ES-I3 (cell line): ENCODE data around the gene UROC1.

Source experiments
- H3K36me3 ChIP-seq: 2 replicates; pipeline ENCODE4 v1.6.1; 2013; ENCODE audit warnings: mild to moderate bottlenecking, low read length, control low read depth, moderate library complexity; ENCODE audit not compliant: insufficient read depth
- H3K4me1 ChIP-seq: 2 replicates; pipeline ENCODE4 v1.6.1; 2013; ENCODE audit warnings: mild to moderate bottlenecking, control low read depth, low read length; ENCODE audit not compliant: insufficient read depth
- H3K9ac ChIP-seq: 2 replicates; pipeline ENCODE4 v1.6.1; 2013; ENCODE audit warnings: low read depth, mild to moderate bottlenecking, low read length, moderate library complexity
- H3K9me3 ChIP-seq: 2 replicates; pipeline ENCODE4 v1.6.1; 2013; ENCODE audit warnings: mild to moderate bottlenecking, low read length, moderate library complexity; ENCODE audit not compliant: control insufficient read depth, insufficient read depth

UROC1 gene

DNA sequence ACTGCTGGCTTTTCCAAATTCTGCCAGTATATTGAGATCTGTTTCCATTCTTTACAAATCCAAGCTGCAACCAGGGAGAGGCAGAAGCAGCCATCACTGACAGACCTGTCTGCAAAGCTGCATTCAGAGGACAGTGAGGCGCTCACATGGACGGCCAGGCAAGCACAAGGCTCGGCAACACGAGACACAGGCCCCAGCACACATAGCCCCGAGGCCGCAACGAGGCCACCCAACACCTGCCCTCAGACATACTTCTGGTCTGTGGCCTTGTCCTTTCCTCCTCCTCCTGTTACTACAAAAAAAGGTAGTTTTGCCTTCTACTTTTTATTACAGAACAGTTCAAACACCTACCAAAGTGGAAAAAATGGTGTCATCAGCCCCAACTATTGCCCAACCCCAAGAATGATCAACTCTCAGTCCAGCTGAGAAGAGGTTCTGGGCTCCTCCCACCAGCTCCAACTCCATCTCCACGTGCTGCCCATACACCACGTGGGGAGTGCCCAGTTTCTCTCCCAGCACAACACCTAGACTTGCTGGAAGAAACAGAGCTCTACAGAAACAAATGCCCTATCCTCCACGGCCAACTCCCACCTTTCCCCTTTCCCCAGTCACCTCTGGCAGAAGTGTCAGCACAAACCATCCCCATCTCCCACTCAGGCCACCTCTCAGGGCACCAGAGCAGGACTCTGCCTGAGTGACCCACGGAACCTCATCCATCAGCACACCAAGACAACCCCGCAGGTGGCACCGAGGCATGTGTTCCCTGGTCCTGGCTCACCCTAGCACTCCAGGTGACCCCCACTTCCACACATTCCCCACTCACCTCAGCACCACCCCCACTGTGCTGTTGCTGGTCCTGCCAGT lies 49.3 kb downstream of the UROC1 start:
- Histone ChIP-seq H3K9ac (no peak overlapping the region), H3K4me1 (peaks cover 13% of the 10 kb centered on the region), H3K9me3 (no peaks in the 10 kb centered on the region), H3K36me3 (peaks cover 32% of the 10 kb centered on the region)

DNA sequence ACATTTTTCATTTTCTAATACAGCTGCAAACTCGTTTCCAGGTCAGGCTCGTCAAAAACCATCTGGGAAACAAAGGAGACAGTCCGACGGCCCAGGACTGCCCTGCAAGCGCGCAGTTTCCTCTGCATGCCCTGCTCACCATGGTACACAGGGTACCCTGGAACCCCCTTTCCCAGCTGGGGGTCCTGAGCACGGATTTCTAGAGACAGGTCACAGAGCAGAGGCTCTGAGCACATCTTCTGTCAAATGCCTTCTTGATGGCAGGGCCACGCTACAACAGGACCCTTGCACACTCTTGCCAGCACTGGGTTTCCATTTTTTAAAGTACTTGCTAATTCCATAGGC lies 50.0 kb downstream of the UROC1 start:
- Histone ChIP-seq H3K36me3 (peaks cover 32% of the 10 kb centered on the region), H3K9me3 (no peaks in the 10 kb centered on the region), H3K4me1 (peaks cover 6% of the 10 kb centered on the region; the same call in 1 of the 2 replicates), H3K9ac (no peak overlapping the region)

DNA sequence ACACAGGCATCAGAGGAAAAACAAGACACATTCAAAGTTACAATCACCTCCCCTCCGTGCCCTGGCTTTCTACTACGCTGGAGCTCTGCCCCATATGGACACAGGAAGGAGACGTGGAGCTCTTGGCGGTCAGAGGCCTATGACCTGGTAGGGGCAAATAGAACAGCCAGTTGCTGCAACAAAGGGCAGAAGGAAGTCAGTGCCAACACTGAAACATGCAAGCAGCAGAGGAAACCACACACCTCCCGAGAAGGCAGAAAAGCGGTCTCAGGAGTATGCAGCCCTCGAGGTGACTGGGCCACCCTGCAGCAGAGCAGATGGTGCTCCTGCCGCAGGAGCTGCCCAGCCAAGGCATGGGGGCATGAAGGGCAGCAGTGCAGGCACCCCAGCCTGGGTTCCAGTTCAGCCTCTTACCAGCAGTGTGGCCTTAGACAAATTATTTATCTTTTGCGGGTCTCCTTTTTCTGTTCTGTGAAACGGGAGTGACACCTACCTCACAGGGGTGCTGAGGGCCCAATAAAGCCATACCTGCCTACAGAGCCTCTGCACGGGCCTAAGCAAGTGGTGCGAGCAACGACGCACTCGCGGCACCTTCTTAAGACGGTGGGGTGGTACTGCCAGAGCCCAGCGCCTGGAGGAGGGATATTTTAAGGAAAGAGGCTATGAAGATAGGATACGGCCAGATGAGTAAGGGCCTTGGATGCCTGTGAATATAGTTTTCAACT lies 50.5 kb downstream of the UROC1 start:
- H3K4me1 ChIP-seq, result peaks cover 1% of the 10 kb centered on the region; the same call in 1 of the 2 replicates
- H3K9ac ChIP-seq, result no peak overlapping the region
- H3K9me3 ChIP-seq, result no peaks in the 10 kb centered on the region
- peaks cover 34% of the 10 kb centered on the region for H3K36me3 ChIP-seq

DNA sequence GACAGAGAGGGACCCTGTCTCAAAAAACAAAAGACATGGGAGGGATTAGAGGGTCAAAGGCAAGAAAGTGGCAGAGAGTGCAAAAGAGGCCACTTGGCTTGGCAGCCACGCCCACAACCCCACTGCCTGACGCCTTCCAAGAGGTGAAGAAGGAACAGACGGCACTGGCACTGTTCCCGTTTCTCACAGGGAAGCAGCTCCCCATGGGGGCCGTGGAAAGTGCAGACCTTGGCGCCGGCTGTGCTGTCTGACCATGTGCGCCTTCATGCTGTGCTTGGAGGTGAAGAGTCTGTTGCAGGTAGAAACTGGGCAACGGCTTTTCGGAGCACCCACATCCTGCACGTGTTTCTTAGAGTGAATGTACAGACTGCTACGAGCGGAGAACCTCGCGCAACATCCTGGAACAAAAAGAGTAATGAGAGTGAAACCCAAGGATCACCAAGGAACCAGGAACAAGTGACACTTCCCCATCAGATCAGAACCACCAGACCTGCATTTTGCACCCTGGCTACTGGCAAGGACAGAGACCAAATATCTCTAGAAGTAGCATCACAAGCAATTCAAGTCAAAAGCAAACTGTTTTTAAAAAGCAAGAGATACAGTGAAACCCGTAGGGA lies 51.5 kb downstream of the UROC1 start:
- no peak overlapping the region for H3K9ac ChIP-seq
- no peaks in the 10 kb centered on the region for H3K4me1 ChIP-seq
- peaks cover 31% of the 10 kb centered on the region for H3K36me3 ChIP-seq
- H3K9me3 ChIP-seq, result no peaks in the 10 kb centered on the region

DNA sequence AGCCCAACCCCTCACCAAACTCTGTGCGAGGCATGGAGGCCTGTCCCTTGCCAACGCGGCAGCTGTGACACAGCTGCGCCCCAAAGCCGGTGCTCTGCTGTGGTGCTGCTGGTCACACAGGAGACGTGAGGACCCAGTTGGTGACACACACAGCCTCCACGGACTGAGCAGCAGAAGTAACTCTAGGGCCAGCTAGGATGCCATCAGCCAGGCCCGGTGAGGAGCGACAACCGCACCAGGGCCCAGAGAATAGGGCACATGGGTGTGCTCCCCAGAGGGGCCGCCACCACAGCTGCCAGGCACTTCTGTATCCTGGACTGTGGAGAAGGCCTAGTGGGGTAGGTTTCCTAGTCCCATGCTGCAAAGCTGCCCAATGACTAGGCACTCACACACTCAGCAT lies 52.6 kb downstream of the UROC1 start:
- H3K4me1 ChIP-seq, result no peaks in the 10 kb centered on the region
- no peak overlapping the region for H3K9ac ChIP-seq
- peaks cover 25% of the 10 kb centered on the region for H3K36me3 ChIP-seq
- H3K9me3 ChIP-seq, result no peaks in the 10 kb centered on the region

DNA sequence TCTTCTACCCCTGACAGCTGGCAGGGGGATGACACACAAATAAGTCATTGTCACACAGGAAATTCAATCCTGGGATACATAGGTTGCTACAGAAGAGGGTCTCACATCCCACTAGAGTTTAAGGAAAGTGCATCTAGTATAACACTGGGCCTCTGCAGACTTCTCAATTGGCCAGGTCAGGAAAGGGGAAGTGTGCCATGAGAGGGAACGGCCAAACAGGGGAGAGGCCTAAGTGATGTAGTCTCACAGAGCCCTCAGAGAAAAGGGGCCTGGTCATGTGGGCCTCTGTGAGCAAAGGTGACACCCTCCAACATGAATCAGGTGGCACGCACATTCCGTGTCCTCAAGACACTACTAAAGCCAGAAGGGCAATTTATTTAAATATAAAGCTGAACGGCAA lies 53.1 kb downstream of the UROC1 start:
- Histone ChIP-seq H3K4me1 (no peaks in the 10 kb centered on the region), H3K9ac (no peak overlapping the region), H3K36me3 (peaks cover 21% of the 10 kb centered on the region), H3K9me3 (no peaks in the 10 kb centered on the region)

DNA sequence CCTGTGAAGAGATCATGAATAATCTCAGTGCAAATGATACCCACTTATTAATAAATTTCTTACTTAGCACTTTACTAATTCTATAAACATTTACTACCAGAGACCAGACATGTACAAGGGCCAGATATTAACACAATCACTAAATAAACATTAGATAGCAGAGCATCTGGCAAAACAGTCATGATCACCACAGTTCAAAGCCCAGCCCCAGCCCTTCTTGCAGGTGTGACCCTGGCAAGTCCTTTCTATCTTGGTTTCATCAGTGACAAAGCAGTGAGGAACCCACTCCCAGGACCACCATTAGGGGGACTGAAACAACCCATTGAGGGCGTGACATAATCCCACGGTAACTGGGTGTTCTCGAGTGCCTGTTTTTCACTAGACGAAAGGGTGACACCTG lies 53.5 kb downstream of the UROC1 start:
- Histone ChIP-seq H3K9ac (no peak overlapping the region), H3K36me3 (peaks cover 23% of the 10 kb centered on the region), H3K4me1 (no peaks in the 10 kb centered on the region), H3K9me3 (no peaks in the 10 kb centered on the region)

DNA sequence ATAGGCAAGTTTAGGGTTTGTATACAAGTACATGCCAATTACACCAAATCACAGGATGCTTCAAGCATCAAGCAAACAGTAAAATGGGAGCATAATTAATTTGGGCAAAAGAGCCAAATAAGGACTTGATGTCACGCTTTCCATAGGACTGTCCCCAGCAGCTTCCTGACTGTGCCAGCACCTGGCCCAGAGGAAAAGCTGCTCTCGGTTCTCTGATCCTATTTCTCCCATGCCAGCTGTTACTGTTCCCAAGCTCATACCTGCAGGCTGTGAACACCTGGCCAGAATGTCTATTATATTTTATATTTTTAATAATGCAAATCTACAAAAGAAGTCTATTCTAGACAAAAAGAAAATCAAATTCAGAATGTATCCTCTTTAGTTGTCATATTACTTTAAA lies 54.1 kb downstream of the UROC1 start:
- H3K36me3 ChIP-seq, result peaks cover 21% of the 10 kb centered on the region
- no peaks in the 10 kb centered on the region for H3K4me1 ChIP-seq
- no peak overlapping the region for H3K9ac ChIP-seq
- no peaks in the 10 kb centered on the region for H3K9me3 ChIP-seq

DNA sequence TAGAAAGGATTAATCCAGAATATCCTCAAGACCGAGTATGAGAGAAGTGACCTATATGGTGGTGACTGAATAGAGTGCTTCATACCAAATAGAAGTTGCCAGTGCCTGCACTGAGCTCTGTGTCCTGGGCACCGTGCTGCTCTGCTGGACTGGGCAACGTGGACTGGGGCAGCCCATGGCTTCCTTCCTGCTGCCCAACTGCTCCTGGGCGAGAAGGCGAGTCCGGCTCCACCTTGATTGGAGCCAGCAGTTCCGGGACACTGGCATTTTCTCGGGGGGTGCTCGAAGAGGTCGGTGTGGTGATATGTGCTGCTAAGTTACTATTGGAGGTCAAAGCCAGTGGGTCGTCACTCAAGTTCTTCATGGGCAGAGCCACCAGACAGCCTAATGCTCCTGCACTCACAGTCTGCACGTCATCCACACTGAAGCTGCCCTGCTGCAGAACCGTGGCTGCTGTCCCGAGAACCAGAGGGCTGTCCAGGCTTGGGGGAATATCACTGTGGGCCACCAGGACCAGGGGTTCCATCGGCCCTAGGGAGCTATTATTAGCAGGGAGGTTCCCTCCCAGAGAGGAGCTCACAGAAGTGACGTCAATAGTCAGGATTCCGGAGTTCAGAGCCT lies 56.0 kb downstream of the UROC1 start:
- Histone ChIP-seq H3K36me3 (peaks cover 32% of the 10 kb centered on the region), H3K9ac (no peak overlapping the region)

DNA sequence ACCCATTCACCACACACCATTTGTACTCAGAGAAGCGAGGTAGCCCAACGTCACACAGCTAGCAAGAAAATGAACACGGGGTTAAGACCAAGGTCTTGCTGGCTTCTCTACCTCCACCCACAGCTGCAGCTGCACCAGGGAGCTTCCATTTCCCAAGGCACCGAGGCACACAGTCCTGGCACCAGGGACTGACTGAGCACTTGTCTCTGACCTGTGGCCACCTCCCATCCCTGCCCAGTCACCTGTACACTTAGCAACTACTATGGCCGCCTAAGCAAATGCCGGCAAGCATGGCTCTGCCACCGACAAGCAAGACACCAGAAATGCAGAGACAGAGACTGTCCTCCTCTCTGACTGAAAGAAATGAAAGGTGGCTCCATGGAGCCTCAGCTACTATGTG lies 57.2 kb downstream of the UROC1 start:
- peaks cover 28% of the 10 kb centered on the region for H3K36me3 ChIP-seq

More for the DNA sequence above, 56.0 kb downstream of the UROC1 start:
- Histone ChIP-seq H3K4me1 (no peaks in the 10 kb centered on the region), H3K9me3 (no peaks in the 10 kb centered on the region)

DNA sequence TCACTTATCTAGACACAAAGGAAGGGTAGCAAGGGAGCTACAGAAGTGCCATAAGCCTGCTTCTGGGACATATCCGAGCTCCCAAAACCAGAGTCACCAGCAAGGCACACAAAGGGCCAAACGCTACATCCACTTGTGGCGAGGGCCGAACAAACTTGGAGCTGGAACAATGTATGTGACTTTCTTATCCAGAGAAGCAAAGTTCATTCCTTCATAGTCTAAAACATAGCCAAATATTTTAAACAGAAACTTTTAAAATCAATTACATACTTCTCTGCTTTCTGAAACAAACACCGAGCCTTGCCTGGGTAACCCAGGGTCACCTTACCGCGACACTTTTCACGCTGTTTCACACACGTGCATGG lies 57.8 kb downstream of the UROC1 start:
- Histone ChIP-seq H3K36me3 (peaks cover 27% of the 10 kb centered on the region), H3K9ac (no peak overlapping the region), H3K4me1 (no peaks in the 10 kb centered on the region), H3K9me3 (no peaks in the 10 kb centered on the region)

More for the DNA sequence above, 57.2 kb downstream of the UROC1 start:
- Histone ChIP-seq H3K4me1 (no peaks in the 10 kb centered on the region), H3K9me3 (no peaks in the 10 kb centered on the region), H3K9ac (no peak overlapping the region)

DNA sequence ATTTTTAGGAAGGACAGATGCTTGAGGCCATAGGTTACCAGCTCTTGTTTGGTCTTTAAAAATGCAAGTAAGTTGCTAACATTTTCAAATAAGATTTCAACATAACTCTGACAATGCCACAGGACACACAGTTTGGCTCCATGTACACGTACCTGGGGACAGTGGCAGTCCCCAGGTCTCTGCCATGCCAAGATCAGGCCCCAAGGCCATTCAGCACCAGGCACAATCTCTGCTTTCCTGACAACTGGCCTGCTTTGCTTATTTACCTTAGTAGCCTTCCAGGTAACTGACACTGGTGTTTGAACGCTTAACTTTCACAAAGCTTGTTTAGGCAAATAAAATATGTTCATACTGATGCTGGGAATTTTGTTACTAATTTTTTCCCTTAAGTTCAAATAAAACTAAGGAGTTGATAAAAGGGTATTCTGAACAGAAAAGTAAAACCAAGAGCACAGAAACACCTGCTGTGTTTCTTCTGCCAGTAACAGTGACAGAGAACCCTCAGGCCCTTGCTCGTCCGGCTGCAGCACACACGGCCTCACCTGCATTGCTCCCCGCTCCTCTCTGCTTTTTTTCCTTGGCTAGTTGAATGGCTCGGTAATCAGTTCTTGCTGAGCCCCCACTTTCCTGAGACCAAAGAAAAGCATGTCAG lies 58.3 kb downstream of the UROC1 start:
- H3K4me1 ChIP-seq, result no peaks in the 10 kb centered on the region
- no peak overlapping the region for H3K9ac ChIP-seq
- H3K36me3 ChIP-seq, result peaks cover 22% of the 10 kb centered on the region
- H3K9me3 ChIP-seq, result no peaks in the 10 kb centered on the region

DNA sequence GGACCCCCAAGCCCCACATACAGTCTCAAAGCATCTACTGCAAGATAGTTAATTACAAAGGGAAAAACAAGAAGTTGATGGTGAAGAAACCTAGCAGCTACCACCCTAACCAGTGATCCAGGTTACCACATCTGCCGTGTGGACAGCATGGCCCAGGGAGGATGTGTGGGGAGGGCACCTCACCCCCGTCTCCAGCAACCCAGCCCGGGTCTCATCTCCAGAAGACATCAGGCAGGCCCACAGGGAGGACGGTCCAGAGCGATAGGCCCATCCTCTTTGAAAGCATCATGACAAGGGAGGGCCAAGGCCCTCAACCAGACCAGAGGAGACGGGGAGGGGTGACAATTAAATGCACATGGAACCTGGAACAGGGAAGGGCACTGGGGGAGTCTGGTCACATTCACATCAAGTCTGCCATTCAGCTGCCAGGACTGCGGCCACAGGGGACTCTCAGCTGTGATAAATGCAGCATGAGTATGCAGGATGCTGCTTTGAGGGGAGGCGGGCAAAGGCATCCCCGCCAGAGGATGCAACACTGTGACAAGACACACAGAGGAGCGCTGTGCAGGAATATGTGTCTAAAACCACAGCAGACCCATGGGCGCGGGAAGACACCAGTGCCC lies 60.7 kb downstream of the UROC1 start:
- H3K4me1 ChIP-seq, result no peaks in the 10 kb centered on the region
- no peaks in the 10 kb centered on the region for H3K9me3 ChIP-seq
- no peak overlapping the region for H3K9ac ChIP-seq
- H3K36me3 ChIP-seq, result peaks cover 18% of the 10 kb centered on the region

DNA sequence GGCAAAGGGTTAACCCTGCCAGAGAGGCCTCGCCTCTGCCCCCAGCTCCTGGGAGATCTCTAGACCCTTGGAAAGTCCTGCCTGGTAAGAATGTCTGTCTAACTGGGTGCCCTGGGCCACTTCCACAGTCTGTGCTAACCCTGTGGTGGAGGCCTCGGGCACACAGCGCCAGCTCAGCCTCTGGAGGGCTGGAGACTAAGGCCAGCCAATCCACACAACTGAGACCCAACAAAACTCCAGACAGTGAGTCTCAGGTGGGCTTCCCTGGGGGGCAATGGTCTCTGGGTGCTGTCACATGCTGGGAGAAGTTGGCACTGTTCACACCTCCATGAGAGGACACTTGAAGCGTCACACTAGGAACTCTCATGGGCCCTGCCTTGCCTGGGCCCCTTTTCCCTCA lies 61.4 kb downstream of the UROC1 start:
- H3K9me3 ChIP-seq, result no peaks in the 10 kb centered on the region
- no peak overlapping the region for H3K9ac ChIP-seq
- no peaks in the 10 kb centered on the region for H3K4me1 ChIP-seq
- H3K36me3 ChIP-seq, result peaks cover 18% of the 10 kb centered on the region
